Natural killer cell (primary cell): ENCODE results near the gene FGFRL1. TPM values are rescaled to one million over a fixed set of nuclear protein-coding genes. Genes with fewer than 3 reads are reported as not detected.

Experiments
- ATAC-seq, 3 donors: fragments of 150-1000 bp in 2 of 3; fragments of 200-7000 bp in 1 of 3; cut with Tn5 transposase; 1 replicate in 1 of 3; 2 replicates in 2 of 3; pipeline ENCODE4 v1.10.0; 2021; ENCODE audit warnings: mild to moderate bottlenecking in 2 of 3, moderate library complexity in 2 of 3
- DNase-seq, 2 donors: peaks; one replicate each; pipeline versions ENCODE4 v3.0.0 to v3.0.0-alpha.2; 2013 to 2021; ENCODE audit warnings: mixed read lengths in 1 of 2
- H3K27ac ChIP-seq: one replicate; pipeline ENCODE4 v1.5.1; 2013; ENCODE audit warnings: mild to moderate bottlenecking, low read length
- H3K27me3 ChIP-seq: one replicate; pipeline ENCODE4 v1.6.1; 2013; ENCODE audit warnings: low read length; ENCODE audit not compliant: control insufficient read depth, insufficient read depth
- H3K36me3 ChIP-seq: one replicate; pipeline ENCODE4 v1.6.1; 2013; ENCODE audit warnings: low read length; ENCODE audit not compliant: control insufficient read depth, insufficient read depth
- H3K4me1 ChIP-seq: one replicate; pipeline ENCODE4 v1.6.1; 2013; ENCODE audit warnings: low read length; ENCODE audit not compliant: control insufficient read depth, insufficient read depth
- H3K4me3 ChIP-seq: one replicate; pipeline ENCODE4 v1.5.1; 2013; ENCODE audit warnings: low read length
- H3K9me3 ChIP-seq: one replicate; pipeline ENCODE4 v1.6.1; 2013; ENCODE audit warnings: low read length; ENCODE audit not compliant: control insufficient read depth, insufficient read depth
- H3K27ac Mint-ChIP-seq, 2 donors: one replicate each; pipeline ENCODE4 v1.8.0; 2022; ENCODE audit warnings: mild to moderate bottlenecking in 2 of 2, mixed read lengths in 2 of 2, moderate library complexity in 1 of 2
- H3K27me3 Mint-ChIP-seq, 2 donors: one replicate each; pipeline ENCODE4 v1.8.0; 2022; ENCODE audit warnings: low read depth in 2 of 2, mixed read lengths in 2 of 2
- H3K36me3 Mint-ChIP-seq: one replicate; pipeline ENCODE4 v1.8.0; 2022; ENCODE audit warnings: mixed read lengths
- H3K4me1 Mint-ChIP-seq, 2 donors: one replicate each; pipeline ENCODE4 v1.8.0; 2022; ENCODE audit warnings: mixed read lengths in 2 of 2
- H3K4me3 Mint-ChIP-seq: one replicate; pipeline ENCODE4 v1.8.0; 2022; ENCODE audit warnings: mild to moderate bottlenecking, moderate library complexity, mixed read lengths
- H3K9me3 Mint-ChIP-seq, 2 donors: one replicate each; pipeline ENCODE4 v1.8.0; 2022; ENCODE audit warnings: mixed read lengths in 2 of 2
- WGBS: methylation state at CpG from one replicate; pipeline ENCODE4 v1.1.7; 2013; ENCODE audit warnings: missing lambda C conversion rate; ENCODE audit not compliant: insufficient coverage; 5-methylcytosine and 5-hydroxymethylcytosine counted together
- intact Hi-C: fragments of 100-400 bp; cut with micrococcal nuclease; formaldehyde crosslinking; loops from one replicate; pipeline ENCODE4 v1.14.2; 2022
- total RNA-seq, 4 donors: library from RNA; stranded (reverse); fragments of 120-200 nt in 1 of 4; gene quantifications; one replicate each; pipeline versions ENCODE4 v1.2.3 to v1.2.4, GENCODE V29; 2013 to 2022
- TF ChIP-seq, protein P1 (sequence below): fragments of 200-600 bp; IDR thresholded peaks from one replicate; pipeline ENCODE4 v1.8.0; 2022; ENCODE audit warnings: antibody characterized with exemption

Gene FGFRL1
- total RNA-seq, 3 donors from 2014 or later (not counting 1 experiment from before 2014, with no cell fraction given) = 28.0 to 39.8 (median 32.5) TPM

DNA sequence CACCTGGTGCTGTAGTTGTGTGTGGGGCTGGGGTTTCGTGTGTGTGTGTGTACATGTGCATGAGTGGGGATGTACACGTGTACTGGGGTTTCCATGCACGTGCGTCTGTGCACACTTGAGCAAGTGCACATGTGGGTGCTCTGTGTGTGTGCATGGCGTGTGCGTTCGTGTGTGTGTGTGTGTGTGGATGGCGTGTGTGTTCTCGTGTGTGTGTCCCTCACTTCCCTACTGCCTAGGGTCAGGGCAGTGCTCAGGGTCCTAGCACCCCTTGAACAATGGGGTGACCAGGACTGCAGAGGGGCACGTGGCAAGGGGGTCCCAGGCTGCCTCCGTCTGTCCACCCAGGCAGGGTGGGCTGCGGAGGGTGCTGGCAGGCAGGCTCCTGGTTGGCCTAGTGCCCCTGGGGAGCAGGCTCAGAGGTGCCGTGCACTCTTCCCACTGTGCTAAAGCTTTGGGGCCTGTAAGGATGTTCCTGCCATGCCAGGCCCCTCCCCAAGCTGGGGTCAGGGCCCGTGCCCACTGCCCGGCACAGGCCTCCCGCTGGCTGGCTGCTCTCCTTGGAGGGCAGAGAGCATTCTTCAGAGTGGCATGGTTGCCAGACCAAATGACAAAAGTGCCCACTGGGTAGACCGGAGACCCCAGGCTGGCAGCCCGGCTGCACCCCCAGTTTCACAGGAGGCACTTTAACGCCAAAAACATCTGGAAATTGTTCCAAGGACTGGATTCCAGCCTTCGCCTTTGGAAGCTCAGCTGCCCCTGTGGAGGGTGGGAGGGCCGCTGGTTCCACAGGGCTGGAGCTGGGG lies 29.1 kb downstream of the FGFRL1 start:
- Mint-ChIP-seq H3K4me1 (peaks cover 0 to 4% of the 10 kb centered on the region in 2 donors), H3K9me3 (no peaks in the 10 kb centered on the region), H3K27me3 (peaks cover 6 to 9% of the 10 kb centered on the region in 2 donors), H3K27ac (no peak overlapping the region), H3K36me3 (no peaks in the 10 kb centered on the region), H3K4me3 (no peak overlapping the region)
- DNase-seq = no peak
- 89% methylated on average over 21 of the region's 21 CpGs for WGBS
- H3K27me3 ChIP-seq = peaks cover 3% of the 10 kb centered on the region
- intact Hi-C loops = no loop called here
- no peak overlapping the region for H3K27ac ChIP-seq
- H3K4me3 ChIP-seq = no peak overlapping the region
- no peaks in the 10 kb centered on the region for H3K36me3 ChIP-seq
- H3K4me1 ChIP-seq = no peaks in the 10 kb centered on the region
- no peaks in the 10 kb centered on the region for H3K9me3 ChIP-seq
- TF ChIP-seq, protein P1, sequence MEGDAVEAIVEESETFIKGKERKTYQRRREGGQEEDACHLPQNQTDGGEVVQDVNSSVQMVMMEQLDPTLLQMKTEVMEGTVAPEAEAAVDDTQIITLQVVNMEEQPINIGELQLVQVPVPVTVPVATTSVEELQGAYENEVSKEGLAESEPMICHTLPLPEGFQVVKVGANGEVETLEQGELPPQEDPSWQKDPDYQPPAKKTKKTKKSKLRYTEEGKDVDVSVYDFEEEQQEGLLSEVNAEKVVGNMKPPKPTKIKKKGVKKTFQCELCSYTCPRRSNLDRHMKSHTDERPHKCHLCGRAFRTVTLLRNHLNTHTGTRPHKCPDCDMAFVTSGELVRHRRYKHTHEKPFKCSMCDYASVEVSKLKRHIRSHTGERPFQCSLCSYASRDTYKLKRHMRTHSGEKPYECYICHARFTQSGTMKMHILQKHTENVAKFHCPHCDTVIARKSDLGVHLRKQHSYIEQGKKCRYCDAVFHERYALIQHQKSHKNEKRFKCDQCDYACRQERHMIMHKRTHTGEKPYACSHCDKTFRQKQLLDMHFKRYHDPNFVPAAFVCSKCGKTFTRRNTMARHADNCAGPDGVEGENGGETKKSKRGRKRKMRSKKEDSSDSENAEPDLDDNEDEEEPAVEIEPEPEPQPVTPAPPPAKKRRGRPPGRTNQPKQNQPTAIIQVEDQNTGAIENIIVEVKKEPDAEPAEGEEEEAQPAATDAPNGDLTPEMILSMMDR = no peak
- no peak for ATAC-seq

DNA sequence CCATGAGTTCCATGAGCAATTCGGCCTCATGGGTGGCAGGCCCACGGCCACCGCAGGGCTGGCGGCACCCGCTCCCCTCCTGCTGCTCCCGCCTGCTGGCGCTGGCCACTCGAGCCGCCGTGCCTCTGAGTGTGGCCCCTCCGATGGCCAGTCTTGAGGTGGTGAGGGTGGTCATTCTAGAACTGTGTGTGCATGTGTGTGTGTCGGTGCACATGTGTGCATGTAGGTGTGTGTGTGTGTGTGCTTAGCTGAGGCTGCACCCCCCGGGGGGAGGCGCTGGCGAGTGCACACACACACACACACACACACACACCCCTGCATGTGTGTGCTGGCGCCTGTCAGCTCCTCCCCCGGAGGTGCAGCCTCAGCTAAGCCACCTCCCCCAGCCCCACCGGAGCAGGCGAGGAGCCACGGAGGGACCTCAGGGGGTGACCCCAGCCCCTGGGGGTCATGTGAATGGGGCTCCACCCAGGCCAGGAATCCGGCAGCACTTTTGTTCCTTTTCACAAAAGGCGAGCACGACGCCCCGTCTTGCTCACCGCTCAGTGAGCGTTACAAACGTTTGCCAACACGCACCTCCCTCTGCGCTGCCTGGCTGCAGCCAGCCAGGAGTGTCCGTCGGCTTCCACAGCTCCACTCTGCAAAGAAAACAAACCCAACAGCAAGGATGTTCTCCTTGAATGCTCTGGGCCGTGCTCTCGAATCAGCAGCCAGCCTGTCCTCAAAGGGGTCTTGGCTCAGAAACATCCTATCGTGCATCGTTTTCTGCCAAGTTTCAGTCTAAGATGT lies 29.9 kb downstream of the FGFRL1 start:
- peaks cover 8 to 10% of the 10 kb centered on the region in 2 donors for H3K27me3 Mint-ChIP-seq
- Histone ChIP-seq H3K9me3 (no peaks in the 10 kb centered on the region), H3K27me3 (peaks cover 4% of the 10 kb centered on the region), H3K4me1 (no peaks in the 10 kb centered on the region), H3K36me3 (no peaks in the 10 kb centered on the region), H3K27ac (no peak overlapping the region), H3K4me3 (no peak overlapping the region)
- H3K9me3 Mint-ChIP-seq = no peaks in the 10 kb centered on the region
- H3K4me1 Mint-ChIP-seq = peaks cover 0 to 4% of the 10 kb centered on the region in 2 donors
- no peak for ATAC-seq
- TF ChIP-seq, protein P1 = no peak
- no peak overlapping the region for H3K27ac Mint-ChIP-seq
- no peaks in the 10 kb centered on the region for H3K36me3 Mint-ChIP-seq
- no peak for DNase-seq
- no peak overlapping the region for H3K4me3 Mint-ChIP-seq
- intact Hi-C loops = no loop called here
- WGBS = 74% methylated on average over 33 of the region's 36 CpGs

DNA sequence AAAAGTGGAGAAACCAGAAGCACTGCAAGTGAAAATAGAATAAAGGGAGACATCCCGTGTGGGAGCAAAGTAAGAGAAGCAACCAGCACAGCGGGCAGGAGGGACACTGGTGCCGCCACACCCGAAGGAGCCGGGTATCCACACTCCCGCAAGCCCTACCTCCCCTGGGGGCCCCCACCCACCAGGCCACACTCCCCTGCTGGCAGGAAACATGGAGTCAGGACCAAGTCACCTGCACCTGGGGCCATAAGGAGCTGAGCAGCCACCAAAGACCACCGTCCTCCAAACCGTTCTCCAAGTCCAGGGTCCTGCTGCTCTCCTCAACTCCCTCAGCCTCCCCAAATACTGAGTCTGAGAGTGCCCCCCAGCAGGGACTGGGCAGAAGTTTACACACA lies 30.5 kb downstream of the FGFRL1 start:
- Mint-ChIP-seq H3K27me3 (peaks cover 11 to 13% of the 10 kb centered on the region in 2 donors), H3K36me3 (no peaks in the 10 kb centered on the region), H3K9me3 (no peaks in the 10 kb centered on the region), H3K4me3 (no peak overlapping the region), H3K4me1 (peaks cover 0 to 4% of the 10 kb centered on the region in 2 donors), H3K27ac (no peak overlapping the region)
- intact Hi-C loops = no loop called here
- ATAC-seq (no peak), DNase-seq (no peak)
- H3K36me3 ChIP-seq = no peaks in the 10 kb centered on the region
- no peaks in the 10 kb centered on the region for H3K9me3 ChIP-seq
- TF ChIP-seq, protein P1 = no peak
- no peak overlapping the region for H3K4me3 ChIP-seq
- H3K27ac ChIP-seq = no peak overlapping the region
- peaks cover 6% of the 10 kb centered on the region for H3K27me3 ChIP-seq
- no peaks in the 10 kb centered on the region for H3K4me1 ChIP-seq
- WGBS = 80% methylated on average over 8 of the region's 8 CpGs
